ENCODE results near the gene NCLN. TPM values are rescaled to one million over a fixed set of nuclear protein-coding genes. Genes with fewer than 3 reads are reported as not detected.

Gene NCLN
- total RNA-seq, 2 donors from 2014 or later = 48.6 to 68.5 TPM

DNA sequence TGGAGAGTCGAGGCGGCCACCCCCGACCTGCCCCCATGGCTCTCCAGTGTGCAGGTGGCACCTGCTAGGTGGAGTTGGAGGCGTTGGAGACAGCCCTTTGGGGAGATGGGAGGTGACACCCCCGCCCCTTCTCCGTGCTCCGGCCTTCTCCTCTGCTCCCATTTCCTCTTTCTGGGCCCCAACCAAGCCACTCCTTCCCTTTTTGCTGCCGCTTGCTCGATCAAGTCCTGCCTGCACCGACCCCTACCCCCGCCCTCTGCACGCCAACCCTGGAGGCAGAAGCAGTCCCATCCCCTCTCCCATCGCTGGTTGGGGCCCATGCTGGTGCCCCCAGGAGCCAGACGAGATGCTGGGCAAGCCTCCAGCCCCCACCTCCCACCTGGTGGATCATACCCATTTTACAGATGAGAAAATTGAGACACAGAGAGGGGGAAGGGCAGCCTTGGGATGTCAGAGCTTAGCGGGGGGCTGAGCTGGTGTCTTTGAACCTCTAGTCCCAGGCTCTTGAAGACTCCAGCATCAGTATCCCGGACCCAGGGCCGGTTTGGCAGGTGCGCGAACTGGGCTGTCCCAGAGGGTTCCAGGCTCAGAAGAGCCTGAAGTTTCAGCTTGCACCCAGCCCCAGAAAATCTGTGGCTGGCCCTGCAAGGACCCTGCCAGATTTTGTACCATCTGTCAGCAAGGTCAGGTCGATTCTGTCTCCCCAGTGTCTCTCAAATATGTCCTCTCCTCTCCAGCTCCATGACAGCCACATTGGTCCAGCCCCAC lies 39.6 kb upstream of the NCLN start:
- no peak for DNase-seq (ENCODE audit: low spot score)
- 72% methylated on average over 20 of the region's 20 CpGs for WGBS
- intact Hi-C loops (cut with DNase I) = no loop called here

DNA sequence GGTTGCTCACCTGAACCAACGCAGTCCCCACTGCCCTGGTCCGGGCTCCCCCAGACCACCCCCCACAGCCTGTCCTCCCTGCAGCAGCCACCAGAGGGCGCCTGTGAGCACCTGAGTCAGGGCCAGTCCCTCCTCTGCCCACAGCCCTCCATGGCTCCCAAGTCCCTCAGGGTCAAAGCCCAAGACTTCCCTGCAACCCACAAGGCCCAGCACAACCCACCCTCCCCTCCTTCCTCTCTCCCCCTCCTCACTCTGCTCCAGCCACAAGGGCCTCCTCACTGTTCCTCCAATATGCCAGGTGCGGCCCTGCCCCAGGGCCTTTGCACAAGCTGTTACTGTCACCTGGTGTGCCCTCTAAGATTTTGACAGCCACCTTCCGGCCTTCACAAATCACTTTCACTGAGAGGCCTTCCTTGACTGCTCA lies 39.0 kb upstream of the NCLN start:
- DNase-seq (ENCODE audit: low spot score) = no peak
- Histone ChIP-seq H3K4me3 (no peak overlapping the region), H3K27me3 (replicated peaks; ENCODE audit: insufficient read depth) (no peaks in the 10 kb centered on the region), H3K27ac (no peak overlapping the region), H3K4me1 (replicated peaks) (no peaks in the 10 kb centered on the region), H3K36me3 (no peaks in the 10 kb centered on the region), H3K9me3 (no peaks in the 10 kb centered on the region)
- TF ChIP-seq, protein P1, sequence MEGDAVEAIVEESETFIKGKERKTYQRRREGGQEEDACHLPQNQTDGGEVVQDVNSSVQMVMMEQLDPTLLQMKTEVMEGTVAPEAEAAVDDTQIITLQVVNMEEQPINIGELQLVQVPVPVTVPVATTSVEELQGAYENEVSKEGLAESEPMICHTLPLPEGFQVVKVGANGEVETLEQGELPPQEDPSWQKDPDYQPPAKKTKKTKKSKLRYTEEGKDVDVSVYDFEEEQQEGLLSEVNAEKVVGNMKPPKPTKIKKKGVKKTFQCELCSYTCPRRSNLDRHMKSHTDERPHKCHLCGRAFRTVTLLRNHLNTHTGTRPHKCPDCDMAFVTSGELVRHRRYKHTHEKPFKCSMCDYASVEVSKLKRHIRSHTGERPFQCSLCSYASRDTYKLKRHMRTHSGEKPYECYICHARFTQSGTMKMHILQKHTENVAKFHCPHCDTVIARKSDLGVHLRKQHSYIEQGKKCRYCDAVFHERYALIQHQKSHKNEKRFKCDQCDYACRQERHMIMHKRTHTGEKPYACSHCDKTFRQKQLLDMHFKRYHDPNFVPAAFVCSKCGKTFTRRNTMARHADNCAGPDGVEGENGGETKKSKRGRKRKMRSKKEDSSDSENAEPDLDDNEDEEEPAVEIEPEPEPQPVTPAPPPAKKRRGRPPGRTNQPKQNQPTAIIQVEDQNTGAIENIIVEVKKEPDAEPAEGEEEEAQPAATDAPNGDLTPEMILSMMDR (IDR thresholded peaks at IDR 0.05) = peak in 3 of 4 experiments; percentile 36 to 60 (median 40)
- no peak for TF ChIP-seq POLR2AphosphoS5 (IDR thresholded peaks at IDR 0.05)
- TF ChIP-seq POLR2A (IDR thresholded peaks at IDR 0.05) = no peak
- 73% methylated on average over 5 of the region's 5 CpGs for WGBS
- intact Hi-C loops (cut with DNase I) = no loop called here

More for the DNA sequence above, 39.6 kb upstream of the NCLN start:
- TF ChIP-seq POLR2AphosphoS5 (IDR thresholded peaks at IDR 0.05) (no peak), POLR2A (IDR thresholded peaks at IDR 0.05) (no peak)
- TF ChIP-seq, protein P1 (IDR thresholded peaks at IDR 0.05) = no peak
- H3K4me1 ChIP-seq (replicated peaks) = no peaks in the 10 kb centered on the region
- no peaks in the 10 kb centered on the region for H3K36me3 ChIP-seq
- no peak overlapping the region for H3K4me3 ChIP-seq
- H3K9me3 ChIP-seq = no peaks in the 10 kb centered on the region
- no peaks in the 10 kb centered on the region for H3K27me3 ChIP-seq (replicated peaks; ENCODE audit: insufficient read depth)
- no peak overlapping the region for H3K27ac ChIP-seq

DNA sequence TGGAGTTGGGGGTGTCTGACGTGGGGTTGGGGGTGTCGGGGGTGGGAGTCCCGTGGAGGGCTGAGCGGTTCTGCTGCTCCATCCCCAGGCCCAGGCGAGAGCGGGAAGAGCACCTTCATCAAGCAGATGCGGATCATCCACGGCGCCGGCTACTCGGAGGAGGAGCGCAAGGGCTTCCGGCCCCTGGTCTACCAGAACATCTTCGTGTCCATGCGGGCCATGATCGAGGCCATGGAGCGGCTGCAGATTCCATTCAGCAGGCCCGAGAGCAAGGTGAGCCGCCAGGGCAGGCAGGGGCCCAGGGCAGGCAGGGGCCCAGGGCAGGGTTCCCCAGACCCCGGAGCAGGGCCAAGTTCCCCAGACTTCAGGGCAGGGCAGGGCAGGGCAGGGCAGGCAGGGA lies 37.2 kb upstream of the NCLN start:
- 86% methylated on average over 20 of the region's 20 CpGs for WGBS
- intact Hi-C loops (cut with DNase I) = no loop called here

DNA sequence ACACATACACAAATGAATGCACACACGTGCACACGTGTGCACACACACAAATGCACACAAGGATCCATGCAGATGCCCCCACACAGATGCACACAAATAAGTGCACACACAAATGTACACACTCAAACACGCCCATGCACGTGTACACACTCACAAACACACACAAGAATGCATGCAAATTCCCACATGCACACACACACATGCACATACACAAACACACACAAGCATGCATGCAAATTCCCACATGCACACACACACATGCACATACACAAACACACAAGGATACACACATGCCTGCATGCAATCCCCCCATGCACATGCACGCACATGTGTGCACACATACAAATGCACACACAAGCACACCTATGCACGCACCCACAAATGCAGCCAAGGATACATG lies 36.6 kb upstream of the NCLN start:
- H3K36me3 ChIP-seq = no peaks in the 10 kb centered on the region
- H3K27me3 ChIP-seq (replicated peaks; ENCODE audit: insufficient read depth) = no peaks in the 10 kb centered on the region
- TF ChIP-seq POLR2A (IDR thresholded peaks at IDR 0.05) (no peak), POLR2AphosphoS5 (IDR thresholded peaks at IDR 0.05) (no peak)
- TF ChIP-seq, protein P1 (IDR thresholded peaks at IDR 0.05) = no peak
- H3K9me3 ChIP-seq = no peaks in the 10 kb centered on the region
- intact Hi-C loops (cut with DNase I) = no loop called here
- 92% methylated on average over 6 of the region's 6 CpGs for WGBS
- H3K27ac ChIP-seq = no peak overlapping the region
- no peaks in the 10 kb centered on the region for H3K4me1 ChIP-seq (replicated peaks)
- DNase-seq (ENCODE audit: low spot score) = no peak
- H3K4me3 ChIP-seq = no peak overlapping the region

More for the DNA sequence above, 37.2 kb upstream of the NCLN start:
- no peaks in the 10 kb centered on the region for H3K36me3 ChIP-seq
- TF ChIP-seq, protein P1 (IDR thresholded peaks at IDR 0.05) = no peak
- TF ChIP-seq POLR2A (IDR thresholded peaks at IDR 0.05) = no peak
- TF ChIP-seq POLR2AphosphoS5 (IDR thresholded peaks at IDR 0.05) = no peak
- H3K4me1 ChIP-seq (replicated peaks) = no peaks in the 10 kb centered on the region
- no peaks in the 10 kb centered on the region for H3K27me3 ChIP-seq (replicated peaks; ENCODE audit: insufficient read depth)
- no peaks in the 10 kb centered on the region for H3K9me3 ChIP-seq
- H3K27ac ChIP-seq = no peak overlapping the region
- DNase-seq (ENCODE audit: low spot score) = no peak
- H3K4me3 ChIP-seq = no peak overlapping the region

Measured in prostate gland (tissue), 2 donors.